ENCODE results near the gene PPP1R11. TPM values are rescaled to one million over a fixed set of nuclear protein-coding genes. Genes with fewer than 3 reads are reported as not detected.

Gene PPP1R11
- total and polyA plus RNA-seq, 5 donors from 2014 or later = 59.4 to 101 (median 92.3) TPM

GRCh38 chr6:30100585-30101443, 33.8 kb downstream of the PPP1R11 start:
- DNase-seq (peak in 2 of 3 donors; percentile 10 to 13), ATAC-seq (ENCODE audit: low read depth in 2 of 2) (no peak)
- H3K4me3 Mint-ChIP-seq = peak overlapping the region; percentile 66 to 92 (median 90)
- Histone ChIP-seq H3K36me3 (ENCODE audit: control insufficient read depth, insufficient read depth, low read length) (no peaks in the 10 kb centered on the region), H3K27me3 (ENCODE audit: control insufficient read depth, insufficient read depth, low read length) (peaks cover 52% of the 10 kb centered on the region), H3K9me3 (ENCODE audit: control insufficient read depth in 2 of 2, low read length in 2 of 2) (no peaks in the 10 kb centered on the region), H3K4me1 (ENCODE audit: control insufficient read depth, insufficient read depth, low read length, poor library complexity, severe bottlenecking) (peaks cover 37% of the 10 kb centered on the region), H3K4me3 (ENCODE audit: low read depth, low read length) (peak overlapping the region; percentile 73), H3K27ac (ENCODE audit: insufficient read depth, low read length, poor library complexity, severe bottlenecking) (no peak overlapping the region)
- H3K36me3 Mint-ChIP-seq = no peaks in the 10 kb centered on the region
- H3K4me1 Mint-ChIP-seq = peaks cover 14 to 57% (median 32%) of the 10 kb centered on the region in 4 donors
- H3K9me3 Mint-ChIP-seq = peaks cover 0 to 3% (median 0%) of the 10 kb centered on the region in 7 donors
- H3K27me3 Mint-ChIP-seq = peaks cover 81% of the 10 kb centered on the region
- peak overlapping the region in 2 of 3 donors; percentile 8 to 59 for H3K27ac Mint-ChIP-seq

DNA sequence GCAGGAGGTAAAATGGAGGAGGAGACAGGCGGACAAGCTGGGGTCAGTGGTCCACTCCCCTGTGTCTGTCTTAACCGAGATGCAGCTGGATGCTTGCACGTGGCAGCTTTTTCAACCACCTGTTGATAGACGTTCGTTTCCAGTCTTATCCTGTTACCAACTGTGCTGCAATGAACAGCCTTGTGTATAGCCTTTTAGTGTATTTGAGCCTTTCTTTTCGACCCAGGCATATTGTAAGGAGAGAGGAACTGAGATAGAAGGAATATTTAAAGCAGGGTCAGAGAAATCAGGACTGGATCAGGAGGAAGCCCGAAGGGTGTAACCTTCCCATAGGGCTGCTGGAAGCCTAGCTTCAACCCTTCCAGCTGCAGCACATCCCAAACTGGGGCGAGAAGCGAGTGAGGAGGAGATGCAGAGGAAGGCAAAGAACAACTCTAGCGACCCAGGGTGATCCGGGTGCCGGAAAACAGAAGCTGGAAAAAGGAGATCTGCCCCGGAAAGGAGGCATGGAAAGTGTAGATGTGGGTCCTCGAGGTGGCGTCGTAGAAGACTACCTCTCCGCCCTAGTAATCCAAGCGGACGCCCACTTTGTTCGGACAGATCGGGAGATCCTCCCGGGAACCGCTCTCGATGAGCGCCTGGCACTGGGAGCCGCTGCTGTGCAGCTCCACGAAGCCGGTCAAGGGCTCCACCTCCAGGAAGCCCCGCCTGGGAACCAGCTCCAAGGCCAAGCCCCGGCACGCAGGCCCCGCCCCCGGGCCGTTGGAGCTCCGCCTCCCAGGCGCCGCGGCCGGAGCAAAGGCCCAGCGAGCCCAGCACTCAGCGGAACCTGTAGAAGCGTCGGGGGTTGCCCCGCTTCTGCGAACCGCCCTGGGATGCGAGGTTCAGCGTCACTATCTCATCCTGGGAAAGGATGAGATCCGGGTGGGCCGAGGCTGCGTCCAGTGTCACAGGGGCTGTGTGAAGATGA, 34.7 kb downstream of the PPP1R11 start:
- no peak overlapping the region for H3K27ac ChIP-seq (ENCODE audit: insufficient read depth, low read length, poor library complexity, severe bottlenecking)
- peak overlapping the region; percentile 4 to 64 (median 59) for H3K27ac Mint-ChIP-seq
- peak overlapping the region; percentile 71 to 92 (median 90) for H3K4me3 Mint-ChIP-seq
- H3K4me3 ChIP-seq (ENCODE audit: low read depth, low read length) = peak overlapping the region; percentile 73
- peaks cover 83% of the 10 kb centered on the region for H3K27me3 Mint-ChIP-seq
- no peaks in the 10 kb centered on the region for H3K36me3 ChIP-seq (ENCODE audit: control insufficient read depth, insufficient read depth, low read length)
- no peaks in the 10 kb centered on the region for H3K9me3 ChIP-seq (ENCODE audit: control insufficient read depth in 2 of 2, low read length in 2 of 2)
- DNase-seq (peak; percentile 27 to 69 (median 55)), ATAC-seq (ENCODE audit: low read depth in 2 of 2) (peak; percentile 26 to 38)
- H3K9me3 Mint-ChIP-seq = peaks cover 0 to 3% (median 0%) of the 10 kb centered on the region in 7 donors
- H3K36me3 Mint-ChIP-seq = no peaks in the 10 kb centered on the region
- H3K4me1 Mint-ChIP-seq = peaks cover 14 to 57% (median 32%) of the 10 kb centered on the region in 4 donors
- peaks cover 49% of the 10 kb centered on the region for H3K27me3 ChIP-seq (ENCODE audit: control insufficient read depth, insufficient read depth, low read length)
- peaks cover 37% of the 10 kb centered on the region for H3K4me1 ChIP-seq (ENCODE audit: control insufficient read depth, insufficient read depth, low read length, poor library complexity, severe bottlenecking)

DNA sequence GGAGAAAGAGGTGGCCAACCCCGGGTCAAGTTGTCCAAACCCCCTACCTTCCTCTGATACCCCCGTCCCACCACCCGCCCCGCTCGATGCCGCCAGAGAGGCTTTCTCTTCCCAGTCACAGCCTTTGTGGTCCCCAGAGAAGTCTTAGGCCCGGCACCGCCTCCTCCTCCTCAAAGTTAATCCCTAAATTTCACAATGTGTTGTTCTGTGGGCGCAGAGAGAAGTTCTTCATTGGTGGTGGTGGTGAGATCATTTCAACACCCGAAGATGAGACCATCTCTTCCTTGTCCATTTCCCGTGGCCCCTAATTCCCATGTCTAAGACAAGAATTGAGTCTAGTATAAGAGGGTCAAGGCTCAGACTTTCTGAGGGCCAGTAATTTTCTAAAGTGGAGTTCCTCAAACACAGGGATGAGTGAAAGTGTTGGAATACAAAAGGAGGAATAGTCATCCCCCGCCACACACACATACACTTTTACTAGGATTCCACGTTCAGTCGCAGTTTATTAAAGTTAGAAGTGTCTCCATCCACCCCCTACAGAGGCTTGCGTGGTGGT, 35.5 kb downstream of the PPP1R11 start:
- peaks cover 14 to 53% (median 32%) of the 10 kb centered on the region in 4 donors for H3K4me1 Mint-ChIP-seq

GRCh38 chr6:30102970-30103871, 36.2 kb downstream of the PPP1R11 start:
- ATAC-seq (ENCODE audit: low read depth in 2 of 2) = peak; percentile 84 to 86
- Mint-ChIP-seq H3K4me3 (peak overlapping the region; percentile 71 to 94 (median 90)), H3K9me3 (peaks cover 0 to 1% (median 0%) of the 10 kb centered on the region in 7 donors), H3K27ac (peak overlapping the region; percentile 18 to 90 (median 62)), H3K27me3 (peaks cover 84% of the 10 kb centered on the region), H3K4me1 (peaks cover 14 to 46% (median 29%) of the 10 kb centered on the region in 4 donors), H3K36me3 (no peaks in the 10 kb centered on the region)
- peak; percentile 70 to 91 (median 84) for DNase-seq
- H3K4me1 ChIP-seq (ENCODE audit: control insufficient read depth, insufficient read depth, low read length, poor library complexity, severe bottlenecking) = peaks cover 37% of the 10 kb centered on the region
- peak overlapping the region; percentile 53 for H3K27ac ChIP-seq (ENCODE audit: insufficient read depth, low read length, poor library complexity, severe bottlenecking)
- H3K9me3 ChIP-seq (ENCODE audit: control insufficient read depth in 2 of 2, low read length in 2 of 2) = no peaks in the 10 kb centered on the region
- peak overlapping the region; percentile 67 for H3K4me3 ChIP-seq (ENCODE audit: low read depth, low read length)
- peaks cover 38% of the 10 kb centered on the region for H3K27me3 ChIP-seq (ENCODE audit: control insufficient read depth, insufficient read depth, low read length)
- no peaks in the 10 kb centered on the region for H3K36me3 ChIP-seq (ENCODE audit: control insufficient read depth, insufficient read depth, low read length)

More for the DNA sequence above, 35.5 kb downstream of the PPP1R11 start:
- peak overlapping the region; percentile 53 for H3K27ac ChIP-seq (ENCODE audit: insufficient read depth, low read length, poor library complexity, severe bottlenecking)
- H3K4me3 ChIP-seq (ENCODE audit: low read depth, low read length) = peak overlapping the region; percentile 67
- DNase-seq (no peak), ATAC-seq (ENCODE audit: low read depth in 2 of 2) (peak; percentile 19 to 28)
- Mint-ChIP-seq H3K4me3 (peak overlapping the region; percentile 71 to 94 (median 90)), H3K9me3 (peaks cover 0 to 1% (median 0%) of the 10 kb centered on the region in 7 donors), H3K27me3 (peaks cover 84% of the 10 kb centered on the region), H3K27ac (peak overlapping the region; percentile 18 to 90 (median 78)), H3K36me3 (no peaks in the 10 kb centered on the region)
- H3K4me1 ChIP-seq (ENCODE audit: control insufficient read depth, insufficient read depth, low read length, poor library complexity, severe bottlenecking) = peaks cover 37% of the 10 kb centered on the region
- peaks cover 42% of the 10 kb centered on the region for H3K27me3 ChIP-seq (ENCODE audit: control insufficient read depth, insufficient read depth, low read length)
- no peaks in the 10 kb centered on the region for H3K36me3 ChIP-seq (ENCODE audit: control insufficient read depth, insufficient read depth, low read length)
- H3K9me3 ChIP-seq (ENCODE audit: control insufficient read depth in 2 of 2, low read length in 2 of 2) = no peaks in the 10 kb centered on the region

GRCh38 chr6:30103872-30104179, 36.8 kb downstream of the PPP1R11 start:
- Histone ChIP-seq H3K27me3 (ENCODE audit: control insufficient read depth, insufficient read depth, low read length) (peaks cover 35% of the 10 kb centered on the region), H3K9me3 (ENCODE audit: control insufficient read depth in 2 of 2, low read length in 2 of 2) (no peaks in the 10 kb centered on the region), H3K4me1 (ENCODE audit: control insufficient read depth, insufficient read depth, low read length, poor library complexity, severe bottlenecking) (peaks cover 37% of the 10 kb centered on the region), H3K27ac (ENCODE audit: insufficient read depth, low read length, poor library complexity, severe bottlenecking) (no peak overlapping the region), H3K4me3 (ENCODE audit: low read depth, low read length) (peak overlapping the region; percentile 67), H3K36me3 (ENCODE audit: control insufficient read depth, insufficient read depth, low read length) (no peaks in the 10 kb centered on the region)
- ATAC-seq (ENCODE audit: low read depth in 2 of 2) (no peak), DNase-seq (no peak)
- peak overlapping the region; percentile 71 to 94 (median 90) for H3K4me3 Mint-ChIP-seq
- H3K9me3 Mint-ChIP-seq = peaks cover 0 to 1% (median 0%) of the 10 kb centered on the region in 7 donors
- H3K36me3 Mint-ChIP-seq = no peaks in the 10 kb centered on the region
- peak overlapping the region in 1 of 3 donors; percentile 62 for H3K27ac Mint-ChIP-seq
- peaks cover 84% of the 10 kb centered on the region for H3K27me3 Mint-ChIP-seq
- peaks cover 14 to 41% (median 29%) of the 10 kb centered on the region in 4 donors for H3K4me1 Mint-ChIP-seq

GRCh38 chr6:30104661-30105060, 37.7 kb downstream of the PPP1R11 start:
- H3K27me3 Mint-ChIP-seq = peaks cover 80% of the 10 kb centered on the region
- H3K27me3 ChIP-seq (ENCODE audit: control insufficient read depth, insufficient read depth, low read length) = peaks cover 33% of the 10 kb centered on the region

More at GRCh38 chr6:30104661-30105060, 37.7 kb downstream of the PPP1R11 start:
- no peak overlapping the region for H3K4me3 ChIP-seq (ENCODE audit: low read depth, low read length)
- no peak overlapping the region for H3K27ac ChIP-seq (ENCODE audit: insufficient read depth, low read length, poor library complexity, severe bottlenecking)
- no peaks in the 10 kb centered on the region for H3K9me3 ChIP-seq (ENCODE audit: control insufficient read depth in 2 of 2, low read length in 2 of 2)
- no peak overlapping the region for H3K27ac Mint-ChIP-seq
- peak overlapping the region in 1 of 4 donors; percentile 32 for H3K4me3 Mint-ChIP-seq
- H3K36me3 Mint-ChIP-seq = no peaks in the 10 kb centered on the region
- DNase-seq (no peak), ATAC-seq (ENCODE audit: low read depth in 2 of 2) (no peak)
- H3K9me3 Mint-ChIP-seq = peaks cover 0 to 1% (median 0%) of the 10 kb centered on the region in 7 donors
- no peaks in the 10 kb centered on the region for H3K36me3 ChIP-seq (ENCODE audit: control insufficient read depth, insufficient read depth, low read length)
- peaks cover 12 to 37% (median 27%) of the 10 kb centered on the region in 4 donors for H3K4me1 Mint-ChIP-seq
- peaks cover 37% of the 10 kb centered on the region for H3K4me1 ChIP-seq (ENCODE audit: control insufficient read depth, insufficient read depth, low read length, poor library complexity, severe bottlenecking)

All from CD4-positive, CD25-positive, alpha-beta regulatory T cell (primary cell).